Stimulated activated effector memory CD8-positive, alpha-beta T cell treated with anti-CD3 and anti-CD28 coated beads, Interleukin-12 subunit alpha, Interleukin-12 subunit beta, amount 100 ng/mL, for 72 hours (primary cell): ENCODE data around the gene MAGI2.
"Not testable (repeated sequence)": the region's sequence is repeated elsewhere in the genome, so short reads cannot be mapped to it uniquely, and the experiment has no call there.

Source experiments
- ATAC-seq: fragments of 150-1000 bp; cut with Tn5 transposase; 2 replicates; pipeline ENCODE4 v1.10.0; 2021
- DNase-seq, 2 donors: peaks; one replicate each; pipeline ENCODE4 v3.0.0; 2021 to 2022; ENCODE audit warnings: low spot score in 2 of 2
- H3K27ac Mint-ChIP-seq: one replicate; pipeline ENCODE4 v1.8.0; 2022; ENCODE audit warnings: mild to moderate bottlenecking, mixed read lengths
- H3K36me3 Mint-ChIP-seq: one replicate; pipeline ENCODE4 v1.8.0; 2022; ENCODE audit warnings: mild to moderate bottlenecking, mixed read lengths
- H3K4me1 Mint-ChIP-seq: one replicate; pipeline ENCODE4 v1.8.0; 2022; ENCODE audit warnings: mixed read lengths
- H3K4me3 Mint-ChIP-seq: one replicate; pipeline ENCODE4 v1.8.0; 2022; ENCODE audit warnings: mild to moderate bottlenecking, mixed read lengths
- H3K9me3 Mint-ChIP-seq: one replicate; pipeline ENCODE4 v1.8.0; 2022; ENCODE audit warnings: mixed read lengths

Gene MAGI2

GRCh38 chr7:79079919-79080554 lies 373.4 kb downstream of the MAGI2 start:
- H3K36me3 Mint-ChIP-seq, result no peaks in the 10 kb centered on the region
- peaks cover 26% of the 10 kb centered on the region for H3K9me3 Mint-ChIP-seq
- H3K4me3 Mint-ChIP-seq, result no peak overlapping the region
- no peaks in the 10 kb centered on the region for H3K4me1 Mint-ChIP-seq
- no peak for ATAC-seq
- no peak overlapping the region for H3K27ac Mint-ChIP-seq
- no peak for DNase-seq

- Mint-ChIP-seq H3K9me3 (peaks cover 30% of the 10 kb centered on the region), H3K4me1 (no peaks in the 10 kb centered on the region), H3K36me3 (no peaks in the 10 kb centered on the region), H3K27ac (no peak overlapping the region), H3K4me3 (no peak overlapping the region)
- ATAC-seq (no peak), DNase-seq (no peak)
Observed at GRCh38 chr7:79078273-79078672, 375.2 kb downstream of the MAGI2 start.

- H3K9me3 Mint-ChIP-seq, result peaks cover 20% of the 10 kb centered on the region
- H3K36me3 Mint-ChIP-seq, DNase-seq, ATAC-seq, H3K27ac Mint-ChIP-seq, H3K4me1 Mint-ChIP-seq, H3K4me3 Mint-ChIP-seq: not testable (repeated sequence)
Observed at GRCh38 chr7:79071187-79071586, 382.3 kb downstream of the MAGI2 start.

DNA sequence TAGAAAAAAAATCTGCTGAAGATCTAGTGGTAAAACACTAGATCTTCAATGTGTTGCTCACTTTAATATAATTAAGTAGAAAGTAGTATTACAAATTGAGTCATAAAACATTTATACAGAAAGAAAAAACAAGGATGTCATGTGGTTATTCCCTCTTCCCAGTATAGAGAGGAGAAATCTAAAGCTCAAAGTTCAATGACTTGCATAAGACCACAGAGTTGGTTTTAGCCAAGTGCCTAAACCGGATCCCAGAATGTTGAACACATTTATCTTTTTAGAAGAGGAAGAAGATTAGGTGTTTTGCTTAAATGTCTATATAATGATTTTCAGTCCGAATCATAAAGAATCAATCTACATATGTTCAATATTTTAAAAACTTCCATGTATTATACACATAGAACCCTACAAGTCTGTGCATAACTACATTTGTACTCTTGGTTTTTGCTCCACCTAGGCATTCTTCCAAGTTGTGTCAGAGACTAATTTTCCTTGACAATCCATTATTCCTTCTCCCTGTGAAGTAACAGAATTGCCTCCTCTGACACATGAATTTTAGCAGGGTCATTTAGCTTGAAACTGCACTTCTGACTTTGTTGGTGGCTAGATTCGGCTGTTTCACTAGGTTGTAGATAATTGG lies 389.2 kb downstream of the MAGI2 start:
- no peak overlapping the region for H3K27ac Mint-ChIP-seq
- peaks cover 11% of the 10 kb centered on the region for H3K9me3 Mint-ChIP-seq
- no peak overlapping the region for H3K4me3 Mint-ChIP-seq
- H3K36me3 Mint-ChIP-seq, result no peaks in the 10 kb centered on the region
- ATAC-seq (no peak), DNase-seq (no peak)
- no peaks in the 10 kb centered on the region for H3K4me1 Mint-ChIP-seq

DNA sequence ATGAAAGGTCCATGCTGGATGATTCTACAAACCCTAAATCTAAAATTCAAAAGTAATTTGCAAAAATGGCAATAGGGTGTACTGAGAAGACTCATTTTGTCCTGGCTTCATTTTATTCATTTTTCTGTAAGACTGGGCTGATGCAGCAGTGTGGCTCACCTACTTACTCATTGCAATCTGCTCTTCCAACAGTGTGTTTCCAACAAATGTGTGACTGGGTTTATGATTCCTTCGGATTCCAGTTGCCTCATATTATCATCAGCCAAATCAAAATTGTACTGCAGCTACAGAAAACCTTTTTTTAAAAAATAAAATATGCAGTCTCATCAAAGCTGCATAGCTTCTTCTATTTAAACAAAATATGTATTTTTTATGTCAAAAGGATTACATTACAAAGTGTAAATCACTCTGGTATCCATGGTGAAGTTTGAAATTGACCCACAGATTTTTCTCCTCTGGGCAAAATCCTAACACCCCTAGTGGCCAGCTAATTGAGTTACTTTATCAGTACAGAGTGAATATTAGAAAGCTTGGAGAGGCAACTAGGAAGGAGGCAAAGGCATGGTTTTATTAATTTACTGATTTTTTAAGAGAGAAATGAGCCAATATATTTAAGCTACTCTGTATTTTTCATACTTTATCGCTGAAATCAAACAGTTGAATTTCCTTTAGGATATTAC lies 390.3 kb downstream of the MAGI2 start:
- H3K4me3 Mint-ChIP-seq, result no peak overlapping the region
- no peaks in the 10 kb centered on the region for H3K4me1 Mint-ChIP-seq
- ATAC-seq, result no peak
- H3K36me3 Mint-ChIP-seq, result no peaks in the 10 kb centered on the region
- peaks cover 6% of the 10 kb centered on the region for H3K9me3 Mint-ChIP-seq
- H3K27ac Mint-ChIP-seq, result no peak overlapping the region
- DNase-seq, result no peak

- H3K4me1 Mint-ChIP-seq, result no peaks in the 10 kb centered on the region
- DNase-seq (no peak), ATAC-seq (no peak)
- H3K4me3 Mint-ChIP-seq, result no peak overlapping the region
- H3K27ac Mint-ChIP-seq, result no peak overlapping the region
- no peaks in the 10 kb centered on the region for H3K36me3 Mint-ChIP-seq
- peaks cover 6% of the 10 kb centered on the region for H3K9me3 Mint-ChIP-seq
Observed at GRCh38 chr7:79060498-79060897, 393.0 kb downstream of the MAGI2 start.

DNA sequence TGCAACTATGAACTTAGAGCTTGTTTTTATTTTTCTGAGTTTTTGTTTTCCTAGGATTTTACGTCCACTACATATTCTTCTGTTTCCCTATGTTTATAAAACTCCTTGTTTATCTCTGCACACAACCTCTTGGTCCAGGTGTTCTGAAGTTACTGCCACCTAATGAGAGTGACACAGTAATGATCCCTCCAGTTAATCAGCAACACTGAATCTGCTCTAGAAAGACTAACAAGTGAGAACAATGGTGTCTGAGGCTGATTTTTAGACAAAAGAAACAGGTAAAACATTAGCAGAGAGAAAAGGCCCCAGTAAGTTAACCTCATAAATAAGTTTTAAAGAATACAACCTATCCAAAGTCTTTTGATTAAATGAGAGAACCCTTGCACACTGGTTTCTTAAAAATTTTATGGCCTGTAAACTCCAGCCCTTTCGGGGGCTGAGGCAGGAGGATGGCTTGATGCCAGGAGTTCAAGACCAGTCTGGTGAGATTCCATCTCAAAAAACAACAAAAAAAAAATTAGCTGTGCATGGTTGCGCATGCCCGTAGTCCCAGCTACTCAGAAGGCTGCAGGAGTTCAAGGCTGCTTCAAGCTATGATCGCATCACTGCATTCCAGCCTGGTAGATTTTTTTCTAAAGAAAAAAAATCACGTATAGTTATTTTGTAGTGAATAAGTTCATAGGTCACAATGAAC lies 397.6 kb downstream of the MAGI2 start:
- Mint-ChIP-seq H3K27ac (no peak overlapping the region), H3K36me3 (no peaks in the 10 kb centered on the region), H3K9me3 (peaks cover 13% of the 10 kb centered on the region), H3K4me3 (no peak overlapping the region), H3K4me1 (no peaks in the 10 kb centered on the region)
- ATAC-seq, result no peak
- no peak for DNase-seq

DNA sequence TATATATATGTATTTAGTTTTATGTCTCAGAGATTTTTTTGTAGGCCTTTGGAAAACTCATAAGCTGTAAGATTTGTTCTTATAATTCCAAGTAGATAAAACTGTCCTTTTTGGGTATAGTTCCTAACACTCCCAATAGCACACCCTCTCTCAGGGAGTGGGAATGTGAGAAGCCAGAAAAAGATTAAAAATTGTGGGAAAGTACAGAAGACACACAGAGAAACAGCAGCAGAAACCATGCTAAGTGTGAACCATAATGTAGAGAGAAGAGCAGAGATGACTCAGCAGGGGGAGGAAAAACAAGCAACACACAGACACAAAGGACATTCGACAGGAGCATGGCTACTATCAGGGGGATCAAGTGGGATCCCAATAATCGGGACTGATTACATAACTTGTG lies 401.6 kb downstream of the MAGI2 start:
- H3K4me1 Mint-ChIP-seq, result no peaks in the 10 kb centered on the region
- no peak for DNase-seq
- no peak for ATAC-seq
- no peak overlapping the region for H3K27ac Mint-ChIP-seq
- H3K9me3 Mint-ChIP-seq, result peaks cover 13% of the 10 kb centered on the region
- no peaks in the 10 kb centered on the region for H3K36me3 Mint-ChIP-seq
- H3K4me3 Mint-ChIP-seq, result no peak overlapping the region

DNA sequence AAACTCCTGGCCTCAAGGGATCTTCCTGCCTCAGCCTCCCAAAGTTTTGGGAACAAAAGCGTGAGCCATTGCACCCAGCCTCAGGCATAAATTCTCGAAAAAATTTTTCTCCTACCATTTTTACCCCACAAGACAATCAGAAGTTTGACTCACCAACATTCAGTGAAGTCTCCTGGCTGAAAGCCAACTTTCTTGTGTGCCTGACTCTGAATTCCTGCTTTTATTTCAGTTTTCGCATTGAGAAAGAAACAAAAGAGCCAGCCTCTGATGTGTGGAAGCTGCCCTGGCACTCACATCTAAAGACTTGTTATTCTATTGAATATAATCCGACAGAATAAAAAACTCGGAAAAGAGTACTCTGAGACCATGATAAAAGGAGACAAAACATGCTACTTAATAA lies 402.9 kb downstream of the MAGI2 start:
- no peak overlapping the region for H3K27ac Mint-ChIP-seq
- DNase-seq, result no peak
- H3K9me3 Mint-ChIP-seq, result peaks cover 13% of the 10 kb centered on the region
- H3K4me3 Mint-ChIP-seq, result no peak overlapping the region
- no peaks in the 10 kb centered on the region for H3K36me3 Mint-ChIP-seq
- H3K4me1 Mint-ChIP-seq, result no peaks in the 10 kb centered on the region
- ATAC-seq, result no peak

DNA sequence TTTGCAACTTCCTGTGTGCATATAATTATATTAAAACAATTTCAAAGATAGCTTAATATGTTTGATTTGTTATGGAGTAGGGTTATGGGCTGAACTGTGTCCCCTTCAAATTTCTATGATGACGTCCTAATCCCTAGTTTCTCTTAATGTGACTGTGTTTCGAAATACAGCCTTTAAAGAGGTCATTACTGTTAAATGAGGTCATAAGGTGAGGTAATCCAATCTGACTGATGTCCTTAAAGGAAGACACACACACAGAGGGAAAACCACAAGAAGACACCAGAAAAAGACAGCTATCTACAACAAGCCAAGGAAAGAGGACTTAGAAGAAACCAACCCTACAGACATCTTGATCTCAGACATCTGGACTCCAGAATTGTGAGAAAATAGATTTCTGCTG lies 407.4 kb downstream of the MAGI2 start:
- no peaks in the 10 kb centered on the region for H3K4me1 Mint-ChIP-seq

GRCh38 chr7:79037001-79037400 lies 416.5 kb downstream of the MAGI2 start:
- H3K4me3 Mint-ChIP-seq, result no peak overlapping the region
- no peak for ATAC-seq
- no peak for DNase-seq
- H3K9me3 Mint-ChIP-seq, result peaks cover 3% of the 10 kb centered on the region
- H3K4me1 Mint-ChIP-seq, result no peaks in the 10 kb centered on the region
- no peak overlapping the region for H3K27ac Mint-ChIP-seq
- H3K36me3 Mint-ChIP-seq, result no peaks in the 10 kb centered on the region

More for the DNA sequence above, 407.4 kb downstream of the MAGI2 start:
- peaks cover 16% of the 10 kb centered on the region for H3K9me3 Mint-ChIP-seq
- no peak overlapping the region for H3K4me3 Mint-ChIP-seq
- H3K36me3 Mint-ChIP-seq, result no peaks in the 10 kb centered on the region
- DNase-seq (no peak), ATAC-seq (no peak)
- no peak overlapping the region for H3K27ac Mint-ChIP-seq

DNA sequence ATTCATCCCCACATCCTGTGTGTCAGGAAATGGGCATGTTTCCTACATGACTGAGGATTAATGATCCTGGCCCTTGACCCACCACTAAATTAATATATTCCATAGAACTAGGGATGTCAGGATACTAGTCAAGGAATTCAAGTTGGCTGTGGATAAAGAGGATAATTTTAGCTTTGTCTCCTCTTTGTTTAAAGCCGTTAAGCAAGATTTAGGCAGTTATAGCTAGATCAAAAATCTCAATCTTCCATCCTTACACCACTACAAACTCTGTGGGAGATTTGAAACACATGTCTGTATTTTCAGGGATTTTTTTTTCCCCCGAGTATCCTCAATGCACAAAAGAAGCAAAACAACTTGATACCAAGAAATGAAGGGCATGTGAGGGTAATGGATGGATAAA lies 417.1 kb downstream of the MAGI2 start:
- Mint-ChIP-seq H3K36me3 (no peaks in the 10 kb centered on the region), H3K9me3 (peaks cover 3% of the 10 kb centered on the region), H3K4me3 (no peak overlapping the region), H3K4me1 (no peaks in the 10 kb centered on the region), H3K27ac (no peak overlapping the region)
- DNase-seq (no peak), ATAC-seq (no peak)

DNA sequence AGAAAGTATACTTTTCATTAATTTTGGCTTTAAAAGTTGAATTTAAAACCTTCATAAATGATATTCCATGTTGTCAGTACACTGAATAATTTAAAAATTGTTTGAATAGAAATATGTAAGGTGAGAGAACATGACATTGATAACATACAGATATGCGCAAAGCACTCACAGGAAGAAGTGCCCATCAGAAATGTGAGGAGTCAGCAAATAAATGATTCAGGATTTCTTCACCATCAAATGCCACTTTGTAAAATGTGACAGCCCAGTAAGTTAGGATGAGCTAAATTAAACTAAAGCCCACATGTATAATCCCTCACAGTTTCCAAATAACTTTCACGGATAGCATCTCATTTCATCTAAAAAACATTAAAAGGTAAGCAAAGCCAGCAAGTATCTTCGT lies 417.6 kb downstream of the MAGI2 start:
- Mint-ChIP-seq H3K4me3 (no peak overlapping the region), H3K9me3 (peaks cover 3% of the 10 kb centered on the region), H3K36me3 (no peaks in the 10 kb centered on the region), H3K4me1 (no peaks in the 10 kb centered on the region), H3K27ac (no peak overlapping the region)
- no peak for DNase-seq
- no peak for ATAC-seq

DNA sequence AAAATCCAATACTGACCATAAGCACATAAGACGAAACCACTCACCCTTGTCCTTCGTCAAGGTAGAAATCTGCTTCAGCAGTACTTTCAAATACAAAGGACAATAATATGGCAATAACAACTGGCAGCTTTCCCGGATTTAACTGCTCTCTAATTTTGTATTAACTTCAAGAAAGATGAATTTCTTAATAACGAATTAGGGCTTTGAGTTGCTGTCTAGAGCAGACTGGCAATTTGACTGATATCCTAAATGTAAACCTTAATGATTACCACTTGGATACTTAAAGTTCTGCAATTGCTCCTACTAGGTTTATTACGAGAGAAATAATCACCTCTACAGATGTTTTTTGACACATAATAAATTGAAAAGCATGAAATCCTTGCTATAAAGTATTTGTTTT lies 418.7 kb downstream of the MAGI2 start:
- peaks cover 3% of the 10 kb centered on the region for H3K9me3 Mint-ChIP-seq
- H3K27ac Mint-ChIP-seq, result no peak overlapping the region
- no peak overlapping the region for H3K4me3 Mint-ChIP-seq
- H3K36me3 Mint-ChIP-seq, result no peaks in the 10 kb centered on the region
- ATAC-seq (no peak), DNase-seq (no peak)
- no peaks in the 10 kb centered on the region for H3K4me1 Mint-ChIP-seq

DNA sequence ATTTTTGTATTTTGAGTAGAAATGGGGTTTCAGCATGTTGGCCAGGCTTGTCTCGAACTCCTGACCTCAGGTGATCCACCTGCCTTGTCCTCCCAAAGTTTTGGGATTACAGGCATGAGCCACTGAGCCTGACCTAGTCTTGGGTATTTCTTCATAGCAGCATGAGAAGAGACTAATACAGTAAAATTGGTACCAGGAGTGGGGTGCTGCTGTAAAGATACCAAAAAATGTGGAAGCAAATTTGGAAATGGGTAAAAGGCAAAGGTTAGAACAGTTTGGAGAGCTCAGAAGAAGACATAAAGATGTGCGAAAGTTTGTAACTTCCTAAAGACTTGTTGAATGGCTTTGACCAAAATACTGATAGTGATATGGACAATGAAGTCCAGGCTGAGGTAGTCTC lies 433.8 kb downstream of the MAGI2 start:
- not testable (repeated sequence) for ATAC-seq, H3K4me1 Mint-ChIP-seq, H3K4me3 Mint-ChIP-seq, H3K27ac Mint-ChIP-seq, H3K36me3 Mint-ChIP-seq, DNase-seq
- H3K9me3 Mint-ChIP-seq, result peaks cover 31% of the 10 kb centered on the region

DNA sequence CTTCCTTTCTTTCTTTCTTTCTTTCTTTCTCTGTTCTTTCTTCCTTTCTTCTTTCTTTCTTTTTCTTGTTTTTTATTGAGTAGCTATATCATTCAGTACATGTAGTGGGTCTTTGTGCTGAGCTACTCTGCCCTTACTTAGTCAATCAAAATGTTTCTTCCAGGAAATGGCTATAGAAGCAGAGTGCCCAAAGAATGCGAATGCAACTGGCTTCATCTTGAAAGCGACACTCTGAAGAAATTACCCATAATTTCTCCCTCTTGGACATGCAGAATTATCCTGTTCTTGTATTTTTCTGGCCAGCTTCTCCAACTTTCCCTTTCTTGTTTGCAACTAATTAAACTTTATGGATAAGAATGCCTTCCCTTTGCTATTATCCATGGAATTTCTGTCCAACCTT lies 441.5 kb downstream of the MAGI2 start:
- no peaks in the 10 kb centered on the region for H3K36me3 Mint-ChIP-seq
- DNase-seq, result no peak
- no peak overlapping the region for H3K27ac Mint-ChIP-seq
- H3K4me1 Mint-ChIP-seq, result no peaks in the 10 kb centered on the region
- peaks cover 17% of the 10 kb centered on the region for H3K9me3 Mint-ChIP-seq
- ATAC-seq, result no peak
- no peak overlapping the region for H3K4me3 Mint-ChIP-seq
